ENCODE results near the gene CLASP1.

CLASP1 gene

GRCh38 chr2:121295911-121296650 is 353.2 kb downstream of the CLASP1 start:
- Histone ChIP-seq H4K20me1 (no peaks in the 10 kb centered on the region), H3K4me2 (no peak overlapping the region), H3K4me3 (no peak overlapping the region), H3K27ac (no peak overlapping the region), H3K27me3 (no peaks in the 10 kb centered on the region), H3K36me3 (no peaks in the 10 kb centered on the region), H3K4me1 (no peaks in the 10 kb centered on the region), H3K9ac (no peak overlapping the region), H3K9me3 (replicated peaks in 1 of 11) (peaks cover 6 to 22% (median 15%) of the 10 kb centered on the region in 11 experiments; a peak in 18 of 22 replicates)
- TF ChIP-seq Cebpa-rat (IDR thresholded peaks at IDR 0.05): no peak

- no peaks in the 10 kb centered on the region for H4K20me1 ChIP-seq
- no peak for TF ChIP-seq Cebpa-rat (IDR thresholded peaks at IDR 0.05)
- no peak overlapping the region for H3K4me3 ChIP-seq
- no peak overlapping the region for H3K4me2 ChIP-seq
- H3K27me3 ChIP-seq: no peaks in the 10 kb centered on the region
- H3K9me3 ChIP-seq (replicated peaks in 1 of 11): peaks cover 5 to 16% (median 11%) of the 10 kb centered on the region in 11 experiments; a peak in 16 of 22 replicates
- no peak overlapping the region for H3K9ac ChIP-seq
- H3K4me1 ChIP-seq: no peaks in the 10 kb centered on the region
- no peak overlapping the region for H3K27ac ChIP-seq
- H3K36me3 ChIP-seq: no peaks in the 10 kb centered on the region
Observed at GRCh38 chr2:121294881-121295840, 354.1 kb downstream of the CLASP1 start.

- TF ChIP-seq Cebpa-rat (IDR thresholded peaks at IDR 0.05): no peak
- Histone ChIP-seq H3K9me3 (replicated peaks in 1 of 11) (peaks cover 5 to 16% (median 11%) of the 10 kb centered on the region in 11 experiments; a peak in 16 of 22 replicates), H3K27me3 (no peaks in the 10 kb centered on the region), H3K27ac (no peak overlapping the region), H3K9ac (no peak overlapping the region), H3K4me1 (peaks cover under 1 to 4% (median 3%) of the 10 kb centered on the region in 10 experiments; a peak in 16 of 20 replicates), H4K20me1 (no peaks in the 10 kb centered on the region), H3K4me3 (no peak overlapping the region), H3K36me3 (no peaks in the 10 kb centered on the region), H3K4me2 (no peak overlapping the region)
Observed at GRCh38 chr2:121293450-121294325, 355.6 kb downstream of the CLASP1 start.

GRCh38 chr2:121291251-121291580 is 358.0 kb downstream of the CLASP1 start:
- Histone ChIP-seq H4K20me1 (no peaks in the 10 kb centered on the region; a peak in 1 of 22 replicates), H3K9me3 (replicated peaks in 1 of 11) (peaks cover 5 to 12% (median 9%) of the 10 kb centered on the region in 11 experiments; a peak in 16 of 22 replicates), H3K4me1 (peaks cover 18 to 28% (median 27%) of the 10 kb centered on the region in 10 experiments), H3K36me3 (no peaks in the 10 kb centered on the region), H3K27ac (no peak overlapping the region), H3K4me2 (no peak overlapping the region), H3K9ac (no peak overlapping the region), H3K27me3 (peaks cover 0 to under 1% (median 0%) of the 10 kb centered on the region in 11 experiments; a peak in 1 of 22 replicates), H3K4me3 (no peak overlapping the region)
- TF ChIP-seq Cebpa-rat (IDR thresholded peaks at IDR 0.05): no peak

GRCh38 chr2:121289271-121289670 is 360.0 kb downstream of the CLASP1 start:
- no peak for TF ChIP-seq Cebpa-rat (IDR thresholded peaks at IDR 0.05)

GRCh38 chr2:121288454-121289231 is 360.6 kb downstream of the CLASP1 start:
- H3K27me3 ChIP-seq: peaks cover 21 to 26% (median 23%) of the 10 kb centered on the region in 11 experiments
- H3K9me3 ChIP-seq (replicated peaks in 1 of 11): peaks cover 0 to 11% (median 0%) of the 10 kb centered on the region in 11 experiments; a peak in 6 of 22 replicates
- H3K9ac ChIP-seq: no peak overlapping the region
- no peaks in the 10 kb centered on the region; a peak in 2 of 22 replicates for H4K20me1 ChIP-seq
- peak overlapping the region; percentile 17 to 81 (median 50); a peak in 18 of 22 replicates for H3K4me2 ChIP-seq
- H3K4me1 ChIP-seq: peaks cover 19 to 38% (median 32%) of the 10 kb centered on the region in 10 experiments
- no peak overlapping the region for H3K4me3 ChIP-seq
- H3K36me3 ChIP-seq: no peaks in the 10 kb centered on the region
- no peak overlapping the region for H3K27ac ChIP-seq
- TF ChIP-seq Cebpa-rat (IDR thresholded peaks at IDR 0.05): no peak

More at GRCh38 chr2:121289271-121289670, 360.0 kb downstream of the CLASP1 start:
- H3K9me3 ChIP-seq (replicated peaks in 1 of 11): peaks cover 0 to 9% (median 0%) of the 10 kb centered on the region in 11 experiments; a peak in 6 of 22 replicates
- peaks cover 15 to 20% (median 17%) of the 10 kb centered on the region in 11 experiments for H3K27me3 ChIP-seq
- no peak overlapping the region for H3K4me2 ChIP-seq
- peaks cover 19 to 38% (median 32%) of the 10 kb centered on the region in 10 experiments for H3K4me1 ChIP-seq
- H3K9ac ChIP-seq: no peak overlapping the region
- H4K20me1 ChIP-seq: no peaks in the 10 kb centered on the region; a peak in 2 of 22 replicates
- no peak overlapping the region for H3K27ac ChIP-seq
- H3K36me3 ChIP-seq: no peaks in the 10 kb centered on the region
- no peak overlapping the region for H3K4me3 ChIP-seq

- Histone ChIP-seq H3K36me3 (no peaks in the 10 kb centered on the region), H4K20me1 (no peaks in the 10 kb centered on the region; a peak in 2 of 22 replicates), H3K4me2 (peak overlapping the region; percentile 17 to 81 (median 50); a peak in 19 of 22 replicates), H3K4me3 (no peak overlapping the region), H3K4me1 (peaks cover 19 to 39% (median 32%) of the 10 kb centered on the region in 10 experiments), H3K27me3 (peaks cover 28 to 33% (median 30%) of the 10 kb centered on the region in 11 experiments), H3K9me3 (replicated peaks in 1 of 11) (peaks cover 0 to 11% (median 0%) of the 10 kb centered on the region in 11 experiments; a peak in 6 of 22 replicates), H3K27ac (peak overlapping the region in 5 of 11 experiments; percentile 3 to 51 (median 36); a peak in 6 of 22 replicates), H3K9ac (no peak overlapping the region)
- TF ChIP-seq Cebpa-rat (IDR thresholded peaks at IDR 0.05): no peak
Observed at GRCh38 chr2:121287956-121288355, 361.3 kb downstream of the CLASP1 start.

Data from BLaER1 treated with 17β-estradiol and CSF1 and Interleukin-3, amounts not matched to agents 10 nM and 100 nM (cell line).